Measurements from ENCODE around the gene NECTIN2.

NECTIN2 gene

DNA sequence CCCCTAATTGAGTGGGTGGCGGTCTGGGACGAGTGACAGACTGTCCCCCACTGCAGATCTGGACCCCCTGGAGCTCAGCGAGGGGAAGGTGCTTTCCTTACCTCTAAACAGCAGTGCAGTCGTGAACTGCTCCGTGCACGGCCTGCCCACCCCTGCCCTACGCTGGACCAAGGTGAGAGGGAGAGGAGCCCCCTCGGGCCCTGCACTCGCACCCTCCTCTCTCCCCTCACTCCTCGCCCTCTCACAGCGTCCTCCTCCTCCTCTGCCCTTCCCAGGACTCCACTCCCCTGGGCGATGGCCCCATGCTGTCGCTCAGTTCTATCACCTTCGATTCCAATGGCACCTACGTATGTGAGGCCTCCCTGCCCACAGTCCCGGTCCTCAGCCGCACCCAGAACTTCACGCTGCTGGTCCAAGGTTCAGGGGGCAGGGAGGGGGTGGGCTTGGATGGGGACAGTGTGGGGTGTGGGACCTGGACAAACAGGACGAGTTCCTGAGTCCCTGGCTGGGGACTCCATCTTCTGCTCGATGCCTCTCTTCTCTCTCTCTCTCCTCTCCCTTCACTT is 27.5 kb upstream of the NECTIN2 start:
- Histone ChIP-seq H3K4me1 (ENCODE audit: insufficient read depth, low read length, severe bottlenecking) (no peaks in the 10 kb centered on the region), H3K4me3 (ENCODE audit: low read depth, low read length, poor library complexity, severe bottlenecking) (no peak overlapping the region), H3K4me2 (ENCODE audit: low read length) (no peak overlapping the region), H3K79me2 (ENCODE audit: insufficient read depth, low read length) (no peaks in the 10 kb centered on the region), H3K9me2 (ENCODE audit: low read depth, low read length) (no peaks in the 10 kb centered on the region), H3F3A (ENCODE audit: insufficient read depth, low read length) (no peaks in the 10 kb centered on the region), H3K36me3 (ENCODE audit: insufficient read depth, low read length) (no peaks in the 10 kb centered on the region), H2AFZ (ENCODE audit: low read length) (no peak overlapping the region), H3K27me3 (ENCODE audit: insufficient read depth, low read length) (peaks cover 4% of the 10 kb centered on the region; the same call in 1 of the 2 replicates), H3K9me3 (ENCODE audit: low read length) (no peaks in the 10 kb centered on the region), H3K27ac (ENCODE audit: low read depth, low read length, poor library complexity, severe bottlenecking) (no peak overlapping the region), H3K9ac (ENCODE audit: low read length) (no peak overlapping the region), H4K20me1 (ENCODE audit: insufficient read depth, low read length) (no peaks in the 10 kb centered on the region)
- TF ChIP-seq, protein P1, sequence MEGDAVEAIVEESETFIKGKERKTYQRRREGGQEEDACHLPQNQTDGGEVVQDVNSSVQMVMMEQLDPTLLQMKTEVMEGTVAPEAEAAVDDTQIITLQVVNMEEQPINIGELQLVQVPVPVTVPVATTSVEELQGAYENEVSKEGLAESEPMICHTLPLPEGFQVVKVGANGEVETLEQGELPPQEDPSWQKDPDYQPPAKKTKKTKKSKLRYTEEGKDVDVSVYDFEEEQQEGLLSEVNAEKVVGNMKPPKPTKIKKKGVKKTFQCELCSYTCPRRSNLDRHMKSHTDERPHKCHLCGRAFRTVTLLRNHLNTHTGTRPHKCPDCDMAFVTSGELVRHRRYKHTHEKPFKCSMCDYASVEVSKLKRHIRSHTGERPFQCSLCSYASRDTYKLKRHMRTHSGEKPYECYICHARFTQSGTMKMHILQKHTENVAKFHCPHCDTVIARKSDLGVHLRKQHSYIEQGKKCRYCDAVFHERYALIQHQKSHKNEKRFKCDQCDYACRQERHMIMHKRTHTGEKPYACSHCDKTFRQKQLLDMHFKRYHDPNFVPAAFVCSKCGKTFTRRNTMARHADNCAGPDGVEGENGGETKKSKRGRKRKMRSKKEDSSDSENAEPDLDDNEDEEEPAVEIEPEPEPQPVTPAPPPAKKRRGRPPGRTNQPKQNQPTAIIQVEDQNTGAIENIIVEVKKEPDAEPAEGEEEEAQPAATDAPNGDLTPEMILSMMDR (IDR thresholded peaks at IDR 0.05; ENCODE audit: low read length), result no peak
- no peak for TF ChIP-seq EZH2 (IDR thresholded peaks at IDR 0.05; ENCODE audit: borderline replicate concordance, low read length)

DNA sequence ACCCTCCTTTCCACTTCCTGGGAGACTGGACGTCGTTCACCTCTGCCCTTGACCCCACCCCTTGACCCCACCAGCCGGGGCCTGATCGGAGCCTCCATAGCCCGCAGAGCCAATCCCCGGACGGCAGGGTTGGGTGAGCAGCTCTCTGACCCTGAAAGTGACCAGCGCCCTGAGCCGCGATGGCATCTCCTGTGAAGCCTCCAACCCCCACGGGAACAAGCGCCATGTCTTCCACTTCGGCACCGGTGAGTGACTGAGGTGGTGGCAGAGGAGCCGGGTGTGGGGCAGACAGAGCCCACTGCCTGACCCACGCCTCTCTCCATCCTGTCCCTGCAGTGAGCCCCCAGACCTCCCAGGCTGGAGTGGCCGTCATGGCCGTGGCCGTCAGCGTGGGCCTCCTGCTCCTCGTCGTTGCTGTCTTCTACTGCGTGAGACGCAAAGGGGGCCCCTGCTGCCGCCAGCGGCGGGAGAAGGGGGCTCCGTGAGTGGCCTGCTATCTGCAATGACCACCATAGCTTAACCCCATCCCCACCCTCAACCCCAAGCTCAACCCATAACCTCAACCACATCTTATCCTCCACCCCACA is 26.8 kb upstream of the NECTIN2 start:
- Histone ChIP-seq H3K36me3 (ENCODE audit: insufficient read depth, low read length) (no peaks in the 10 kb centered on the region), H2AFZ (ENCODE audit: low read length) (no peak overlapping the region), H3K4me3 (ENCODE audit: low read depth, low read length, poor library complexity, severe bottlenecking) (no peak overlapping the region), H4K20me1 (ENCODE audit: insufficient read depth, low read length) (no peaks in the 10 kb centered on the region), H3K27ac (ENCODE audit: low read depth, low read length, poor library complexity, severe bottlenecking) (no peak overlapping the region), H3K9ac (ENCODE audit: low read length) (no peak overlapping the region), H3F3A (ENCODE audit: insufficient read depth, low read length) (no peaks in the 10 kb centered on the region), H3K4me2 (ENCODE audit: low read length) (no peak overlapping the region), H3K27me3 (ENCODE audit: insufficient read depth, low read length) (peaks cover 4% of the 10 kb centered on the region; the same call in 1 of the 2 replicates), H3K79me2 (ENCODE audit: insufficient read depth, low read length) (no peaks in the 10 kb centered on the region), H3K9me3 (ENCODE audit: low read length) (no peaks in the 10 kb centered on the region), H3K9me2 (ENCODE audit: low read depth, low read length) (no peaks in the 10 kb centered on the region), H3K4me1 (ENCODE audit: insufficient read depth, low read length, severe bottlenecking) (no peaks in the 10 kb centered on the region)
- TF ChIP-seq, protein P1 (IDR thresholded peaks at IDR 0.05; ENCODE audit: low read length), result no peak
- TF ChIP-seq EZH2 (IDR thresholded peaks at IDR 0.05; ENCODE audit: borderline replicate concordance, low read length), result no peak

DNA sequence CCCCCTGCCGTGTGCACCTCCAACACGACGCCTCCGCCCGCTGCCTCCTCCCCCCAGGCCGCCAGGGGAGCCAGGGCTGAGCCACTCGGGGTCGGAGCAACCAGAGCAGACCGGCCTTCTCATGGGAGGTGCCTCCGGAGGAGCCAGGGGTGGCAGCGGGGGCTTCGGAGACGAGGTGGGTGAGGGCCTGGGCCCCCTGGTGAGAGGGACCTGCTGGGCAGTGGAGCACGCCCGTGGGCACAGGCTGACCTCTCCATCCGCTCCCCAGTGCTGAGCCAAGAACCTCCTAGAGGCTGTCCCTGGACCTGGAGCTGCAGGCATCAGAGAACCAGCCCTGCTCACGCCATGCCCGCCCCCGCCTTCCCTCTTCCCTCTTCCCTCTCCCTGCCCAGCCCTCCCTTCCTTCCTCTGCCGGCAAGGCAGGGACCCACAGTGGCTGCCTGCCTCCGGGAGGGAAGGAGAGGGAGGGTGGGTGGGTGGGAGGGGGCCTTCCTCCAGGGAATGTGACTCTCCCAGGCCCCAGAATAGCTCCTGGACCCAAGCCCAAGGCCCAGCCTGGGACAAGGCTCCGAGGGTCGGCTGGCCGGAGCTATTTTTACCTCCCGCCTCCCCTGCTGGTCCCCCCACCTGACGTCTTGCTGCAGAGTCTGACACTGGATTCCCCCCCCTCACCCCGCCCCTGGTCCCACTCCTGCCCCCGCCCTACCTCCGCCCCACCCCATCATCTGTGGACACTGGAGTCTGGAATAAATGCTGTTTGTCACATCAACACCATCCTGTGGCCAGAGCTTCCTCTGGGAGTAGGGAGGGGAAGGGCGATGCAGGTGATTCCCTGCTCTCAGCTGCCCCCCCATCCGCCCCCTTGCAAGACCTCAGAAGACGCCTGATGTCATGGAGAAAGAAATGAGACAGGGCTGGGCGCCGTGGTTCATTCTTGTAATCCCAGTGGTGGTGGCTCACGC is 25.2 kb upstream of the NECTIN2 start:
- no peak for TF ChIP-seq EZH2 (IDR thresholded peaks at IDR 0.05; ENCODE audit: borderline replicate concordance, low read length)
- TF ChIP-seq, protein P1 (IDR thresholded peaks at IDR 0.05; ENCODE audit: low read length), result no peak
- Histone ChIP-seq H3K4me3 (ENCODE audit: low read depth, low read length, poor library complexity, severe bottlenecking) (no peak overlapping the region), H3K9me3 (ENCODE audit: low read length) (no peaks in the 10 kb centered on the region), H3K36me3 (ENCODE audit: insufficient read depth, low read length) (no peaks in the 10 kb centered on the region), H3K27me3 (ENCODE audit: insufficient read depth, low read length) (peaks cover 8% of the 10 kb centered on the region), H3K27ac (ENCODE audit: low read depth, low read length, poor library complexity, severe bottlenecking) (no peak overlapping the region), H3K4me2 (ENCODE audit: low read length) (no peak overlapping the region), H3K9ac (ENCODE audit: low read length) (no peak overlapping the region), H3K4me1 (ENCODE audit: insufficient read depth, low read length, severe bottlenecking) (no peaks in the 10 kb centered on the region), H3F3A (ENCODE audit: insufficient read depth, low read length) (no peaks in the 10 kb centered on the region), H3K79me2 (ENCODE audit: insufficient read depth, low read length) (no peaks in the 10 kb centered on the region), H3K9me2 (ENCODE audit: low read depth, low read length) (no peaks in the 10 kb centered on the region), H4K20me1 (ENCODE audit: insufficient read depth, low read length) (no peaks in the 10 kb centered on the region), H2AFZ (ENCODE audit: low read length) (no peak overlapping the region)
